Gastroesophageal sphincter (tissue), 3 donors: ENCODE measurements around the gene SLBP.

Experiments
- CTCF ChIP-seq, 4 experiments: fragments of 200-600 bp in 2 of 4; fragments of 450-650 bp in 2 of 4; sonication (generic) in 1 of 4; IDR thresholded peaks; one replicate each; pipeline ENCODE4 v1.5.1; 2017 to 2019; ENCODE audit warnings: antibody characterized with exemption in 4 of 4, mild to moderate bottlenecking in 2 of 4, moderate library complexity in 2 of 4
- POLR2A ChIP-seq, 2 donors: fragments of 450-650 bp; IDR thresholded peaks; one replicate each; pipeline ENCODE4 v1.6.1; 2017; ENCODE audit warnings: antibody characterized with exemption in 2 of 2, mild to moderate bottlenecking in 2 of 2, moderate library complexity in 1 of 2
- POLR2AphosphoS5 ChIP-seq: sonication (generic); formaldehyde crosslinking; IDR thresholded peaks from one replicate; pipeline ENCODE4 v1.6.1; 2017; ENCODE audit warnings: antibody characterized with exemption

GRCh38 chr4:1714303-1715001 lies 2.3 kb upstream of the SLBP start:
- no peak for TF ChIP-seq POLR2AphosphoS5
- no peak for TF ChIP-seq CTCF (IDR thresholded peaks at IDR 0.05)
- no peak for TF ChIP-seq POLR2A (IDR thresholded peaks at IDR 0.05)
